A549 treated with CpdA at 1 μM for 4 hours (cell line): ENCODE results near the gene ATG16L1. TPM values are rescaled to one million over a fixed set of nuclear protein-coding genes. Genes with fewer than 3 reads are reported as not detected.

Source experiments
- total RNA-seq: library from RNA; stranded (reverse); fragments of 200-300 nt; extraction: Qiagen RNA extraction; gene quantifications from 5 replicates; pipeline ENCODE4 v1.2.3, GENCODE V29; 2022; ENCODE audit warnings: low read depth

ATG16L1 gene
- total RNA-seq, result 47.2 to 52.3 TPM (median 49.1 TPM) in 5 replicates

GRCh38 chr2:233251306-233252116, at the start of gene ATG16L1:
Gene ATG16L1 (plus strand): TSS chr2:233251673. CDS start chr2:233251828, 155 bp downstream.

GRCh38 chr2:233307565-233307964, 56.1 kb downstream of the ATG16L1 start, which contains the start of gene SAG:
Gene SAG (plus strand): TSS chr2:233307816. CDS start chr2:233309190, 1,374 bp downstream.

Other genes with a start within 250 kb of the ATG16L1 start
- gene NGEF, start 238.4 kb upstream of the ATG16L1 start, total RNA-seq, result 14.6 to 20.9 TPM (median 19.1 TPM) in 5 replicates
- gene NEU2, start 219.0 kb upstream of the ATG16L1 start, total RNA-seq, result not detected in 5 replicates
- gene INPP5D, start 191.3 kb upstream of the ATG16L1 start, total RNA-seq, result 0.49 to 1.1 TPM (median 0.75 TPM) in 5 replicates
- gene SAG, start 56.1 kb downstream of the ATG16L1 start, total RNA-seq, result not detected in 5 replicates
- 76.0 to 108 TPM (median 89.2 TPM) in 5 replicates for gene DGKD, start 102.8 kb downstream of the ATG16L1 start, total RNA-seq